CD14-positive monocyte (primary cell): ENCODE measurements around the gene ASTN1. TPM values are rescaled to one million over a fixed set of nuclear protein-coding genes. Genes with fewer than 3 reads are reported as not detected.

Experiments
- DNase-seq, 3 donors: peaks; one replicate each; pipeline ENCODE4 v3.0.0-alpha.2; 2011 to 2022
- H2AFZ ChIP-seq: 2 replicates; pipeline ENCODE4 v1.6.0; 2012; ENCODE audit warnings: mild to moderate bottlenecking, low read depth, low read length, inconsistent platforms; ENCODE audit not compliant: insufficient read depth, poor library complexity, severe bottlenecking
- H3K27ac ChIP-seq, 2 donors: 1 replicate in 1 of 2; 2 replicates in 1 of 2; pipeline ENCODE4 v1.5.1; 2012 to 2013; ENCODE audit warnings: low read length in 2 of 2, control low read depth in 1 of 2, inconsistent platforms in 1 of 2, low read depth in 1 of 2, mild to moderate bottlenecking in 1 of 2
- H3K27me3 ChIP-seq, 2 donors: one replicate each; pipeline versions ENCODE4 v1.6.0 to v1.6.1; 2011 to 2013; ENCODE audit warnings: low read length in 2 of 2; ENCODE audit not compliant: control insufficient read depth in 2 of 2, insufficient read depth in 2 of 2
- H3K36me3 ChIP-seq, 2 donors: replicated peaks in 1 of 2; 1 replicate in 1 of 2; 2 replicates in 1 of 2; pipeline versions ENCODE4 v1.5.1 to v1.6.1; 2012 to 2013; ENCODE audit warnings: low read length in 2 of 2, control low read depth in 1 of 2, inconsistent platforms in 1 of 2, mild to moderate bottlenecking in 1 of 2; ENCODE audit not compliant: insufficient read depth in 2 of 2, control insufficient read depth in 1 of 2
- H3K4me1 ChIP-seq, 2 donors: 1 replicate in 1 of 2; 2 replicates in 1 of 2; pipeline versions ENCODE4 v1.5.1 to v1.6.1; 2012 to 2013; ENCODE audit warnings: low read length in 2 of 2, control low read depth in 1 of 2, inconsistent platforms in 1 of 2, mild to moderate bottlenecking in 1 of 2, moderate library complexity in 1 of 2; ENCODE audit not compliant: insufficient read depth in 2 of 2, control insufficient read depth in 1 of 2
- H3K4me2 ChIP-seq: replicated peaks from 2 replicates; pipeline ENCODE3; 2012; ENCODE audit warnings: low read length, moderate library complexity, mild to moderate bottlenecking; ENCODE audit not compliant: poor library complexity, severe bottlenecking; ENCODE audit errors: extremely low read depth
- H3K4me3 ChIP-seq, 3 experiments: fragments of 200-600 bp in 1 of 3; sonication (generic) in 1 of 3; replicated peaks in 1 of 3; 1 replicate in 2 of 3; 2 replicates in 1 of 3; pipeline ENCODE4 v1.5.1; 2011 to 2013; ENCODE audit warnings: low read length in 3 of 3, mild to moderate bottlenecking in 3 of 3, control low read depth in 2 of 3, low read depth in 2 of 3, inconsistent platforms in 1 of 3, moderate library complexity in 1 of 3
- H3K79me2 ChIP-seq: 2 replicates; pipeline ENCODE4 v1.6.0; 2012; ENCODE audit warnings: mild to moderate bottlenecking, control low read depth, inconsistent platforms, low read length, moderate library complexity; ENCODE audit not compliant: insufficient read depth
- H3K9ac ChIP-seq: 2 replicates; pipeline ENCODE4 v1.6.0; 2017; ENCODE audit warnings: low read length, mild to moderate bottlenecking; ENCODE audit not compliant: insufficient read depth, poor library complexity, severe bottlenecking
- H3K9me3 ChIP-seq, 2 donors: replicated peaks in 1 of 2; 1 replicate in 1 of 2; 2 replicates in 1 of 2; pipeline versions ENCODE4 v1.5.1 to v1.6.1; 2012 to 2013; ENCODE audit warnings: low read length in 2 of 2, control low read depth in 1 of 2; ENCODE audit not compliant: control insufficient read depth in 1 of 2, insufficient read depth in 1 of 2
- H4K20me1 ChIP-seq: 2 replicates; pipeline ENCODE4 v1.6.0; 2012; ENCODE audit warnings: mild to moderate bottlenecking, low read length, control low read depth, moderate library complexity; ENCODE audit not compliant: insufficient read depth
- H3K27ac Mint-ChIP-seq, 7 donors: one replicate each; pipeline ENCODE4 v1.8.0; 2020; ENCODE audit warnings: mild to moderate bottlenecking in 7 of 7, mixed read lengths in 7 of 7, moderate library complexity in 6 of 7, inconsistent platforms in 2 of 7
- H3K27me3 Mint-ChIP-seq, 3 donors: one replicate each; pipeline ENCODE4 v1.8.0; 2021 to 2022; ENCODE audit warnings: low read depth in 3 of 3, mild to moderate bottlenecking in 3 of 3, mixed read lengths in 3 of 3, moderate library complexity in 3 of 3, inconsistent platforms in 1 of 3
- H3K36me3 Mint-ChIP-seq, 2 donors: one replicate each; pipeline ENCODE4 v1.8.0; 2020; ENCODE audit warnings: mixed read lengths in 2 of 2, inconsistent platforms in 1 of 2, mild to moderate bottlenecking in 1 of 2
- H3K4me1 Mint-ChIP-seq: one replicate; pipeline ENCODE4 v1.8.0; 2020; ENCODE audit warnings: mild to moderate bottlenecking, mixed read lengths
- H3K4me3 Mint-ChIP-seq, 2 donors: one replicate each; pipeline ENCODE4 v1.8.0; 2020; ENCODE audit warnings: mild to moderate bottlenecking in 2 of 2, mixed read lengths in 2 of 2, moderate library complexity in 1 of 2
- H3K9me3 Mint-ChIP-seq, 7 donors: one replicate each; pipeline ENCODE4 v1.8.0; 2020 to 2022; ENCODE audit warnings: mixed read lengths in 7 of 7, mild to moderate bottlenecking in 6 of 7, moderate library complexity in 6 of 7, inconsistent platforms in 2 of 7
- CTCF ChIP-seq: fragments of 200-600 bp; IDR thresholded peaks from one replicate; pipeline ENCODE4 v1.8.0; 2022; ENCODE audit warnings: antibody characterized with exemption, mild to moderate bottlenecking
- WGBS: methylation state at CpG from one replicate; pipeline ENCODE4 v1.1.5; 2013; ENCODE audit warnings: missing lambda C conversion rate; ENCODE audit not compliant: insufficient coverage; 5-methylcytosine and 5-hydroxymethylcytosine counted together
- intact Hi-C, 2 donors: fragments of 100-400 bp; cut with micrococcal nuclease; formaldehyde crosslinking; loops; one replicate each; pipeline versions ENCODE4 v1.15.0 to v1.15.1; 2023
- polyA plus RNA-seq, 3 donors: library from polyadenylated mRNA; depleted of rRNA in 1 of 3; unstranded in 2 of 3; stranded (reverse) in 1 of 3; fragments of 300-500 nt in 2 of 3; fragments of >200 nt in 1 of 3; fragmentation: Illumina TruSeq in 2 of 3; gene quantifications; 1 replicate in 2 of 3; 2 replicates in 1 of 3; pipeline ENCODE4 v1.2.3, GENCODE V29; 2012 to 2021

The ASTN1 gene
- polyA plus RNA-seq, 3 donors, result not detected

- Histone ChIP-seq H2AFZ (no peak overlapping the region), H3K36me3 (no peaks in the 10 kb centered on the region), H3K27me3 (no peaks in the 10 kb centered on the region), H3K4me3 (no peak overlapping the region), H3K4me2 (no peak overlapping the region), H3K79me2 (no peaks in the 10 kb centered on the region), H4K20me1 (no peaks in the 10 kb centered on the region), H3K27ac (no peak overlapping the region), H3K4me1 (no peaks in the 10 kb centered on the region), H3K9ac (no peak overlapping the region), H3K9me3 (peaks cover 0 to 3% of the 10 kb centered on the region in 2 donors)
- no peak for DNase-seq
- peaks cover 0 to 3% (median 2%) of the 10 kb centered on the region in 3 donors for H3K27me3 Mint-ChIP-seq
- no peaks in the 10 kb centered on the region for H3K4me1 Mint-ChIP-seq
- H3K9me3 Mint-ChIP-seq, result peaks cover 0 to 5% (median 1%) of the 10 kb centered on the region in 7 donors
- no peak overlapping the region for H3K4me3 Mint-ChIP-seq
- no CpG with 5 or more reads among the region's 3 CpGs for WGBS
- intact Hi-C loops, result no loop called here
- H3K36me3 Mint-ChIP-seq, result no peaks in the 10 kb centered on the region
- TF ChIP-seq CTCF, result no peak
- no peak overlapping the region for H3K27ac Mint-ChIP-seq
Measured at GRCh38 chr1:177069490-177069889, 95.0 kb downstream of the ASTN1 start.

GRCh38 chr1:177067752-177068410 is 96.6 kb downstream of the ASTN1 start:
- no peaks in the 10 kb centered on the region for H4K20me1 ChIP-seq
- no peak overlapping the region for H3K4me2 ChIP-seq
- peaks cover 0 to 2% (median 1%) of the 10 kb centered on the region in 3 donors for H3K27me3 Mint-ChIP-seq
- H3K9me3 Mint-ChIP-seq, result peaks cover 0 to 5% (median 3%) of the 10 kb centered on the region in 7 donors
- H3K4me3 Mint-ChIP-seq, result no peak overlapping the region
- H3K9ac ChIP-seq, result no peak overlapping the region
- no peaks in the 10 kb centered on the region for H3K4me1 Mint-ChIP-seq
- peaks cover 0 to 3% of the 10 kb centered on the region in 2 donors for H3K9me3 ChIP-seq
- DNase-seq, result no peak
- no peak for TF ChIP-seq CTCF
- H3K36me3 ChIP-seq, result no peaks in the 10 kb centered on the region
- H3K27me3 ChIP-seq, result no peaks in the 10 kb centered on the region
- H3K36me3 Mint-ChIP-seq, result no peaks in the 10 kb centered on the region
- no peak overlapping the region for H3K4me3 ChIP-seq
- H2AFZ ChIP-seq, result no peak overlapping the region
- 86% methylated on average over 5 of the region's 7 CpGs for WGBS
- H3K79me2 ChIP-seq, result no peaks in the 10 kb centered on the region
- no peaks in the 10 kb centered on the region for H3K4me1 ChIP-seq
- no peak overlapping the region for H3K27ac ChIP-seq
- intact Hi-C loops, result no loop called here
- H3K27ac Mint-ChIP-seq, result no peak overlapping the region
